ENCODE data around the gene SCYGR1. TPM values are rescaled to one million over a fixed set of nuclear protein-coding genes. Genes with fewer than 3 reads are reported as not detected.

Gene SCYGR1
- total RNA-seq, 1 donor from 2014 or later = not detected

DNA sequence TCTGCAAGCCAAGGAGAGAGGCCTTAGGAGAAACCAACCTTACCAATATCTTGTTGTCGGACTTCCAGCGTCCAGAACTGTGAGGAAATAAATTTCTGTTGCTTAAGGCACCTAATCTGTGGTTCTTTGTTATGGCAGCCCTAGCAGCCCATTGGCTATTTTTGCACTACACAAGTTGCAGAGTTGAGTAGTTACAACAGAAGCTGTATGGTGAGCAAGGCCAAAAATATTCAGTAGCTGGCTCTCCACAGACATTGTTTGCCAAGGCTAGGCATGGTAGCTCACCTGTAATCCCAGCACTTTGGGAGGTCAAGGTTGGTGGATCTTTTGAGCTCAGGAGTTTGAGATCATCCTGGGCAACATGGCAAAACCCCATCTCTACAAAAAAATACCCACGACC is 27.1 kb upstream of the SCYGR1 start:
- peaks cover 42% of the 10 kb centered on the region for H3K4me1 Mint-ChIP-seq (ENCODE audit: low read depth)
- DNase-seq (ENCODE audit: low spot score) = no peak
- peak overlapping the region; percentile 54 for H3K27ac Mint-ChIP-seq (ENCODE audit: unreplicated experiment)
- H3K4me3 Mint-ChIP-seq (ENCODE audit: unreplicated experiment) = no peak overlapping the region
- H3K9me3 Mint-ChIP-seq (ENCODE audit: low read depth) = no peaks in the 10 kb centered on the region
- no peaks in the 10 kb centered on the region for H3K27me3 Mint-ChIP-seq (ENCODE audit: low read depth)
- TF ChIP-seq, protein P1, sequence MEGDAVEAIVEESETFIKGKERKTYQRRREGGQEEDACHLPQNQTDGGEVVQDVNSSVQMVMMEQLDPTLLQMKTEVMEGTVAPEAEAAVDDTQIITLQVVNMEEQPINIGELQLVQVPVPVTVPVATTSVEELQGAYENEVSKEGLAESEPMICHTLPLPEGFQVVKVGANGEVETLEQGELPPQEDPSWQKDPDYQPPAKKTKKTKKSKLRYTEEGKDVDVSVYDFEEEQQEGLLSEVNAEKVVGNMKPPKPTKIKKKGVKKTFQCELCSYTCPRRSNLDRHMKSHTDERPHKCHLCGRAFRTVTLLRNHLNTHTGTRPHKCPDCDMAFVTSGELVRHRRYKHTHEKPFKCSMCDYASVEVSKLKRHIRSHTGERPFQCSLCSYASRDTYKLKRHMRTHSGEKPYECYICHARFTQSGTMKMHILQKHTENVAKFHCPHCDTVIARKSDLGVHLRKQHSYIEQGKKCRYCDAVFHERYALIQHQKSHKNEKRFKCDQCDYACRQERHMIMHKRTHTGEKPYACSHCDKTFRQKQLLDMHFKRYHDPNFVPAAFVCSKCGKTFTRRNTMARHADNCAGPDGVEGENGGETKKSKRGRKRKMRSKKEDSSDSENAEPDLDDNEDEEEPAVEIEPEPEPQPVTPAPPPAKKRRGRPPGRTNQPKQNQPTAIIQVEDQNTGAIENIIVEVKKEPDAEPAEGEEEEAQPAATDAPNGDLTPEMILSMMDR (IDR thresholded peaks at IDR 0.05) = no peak
- H3K36me3 Mint-ChIP-seq (ENCODE audit: low read depth) = no peaks in the 10 kb centered on the region

DNA sequence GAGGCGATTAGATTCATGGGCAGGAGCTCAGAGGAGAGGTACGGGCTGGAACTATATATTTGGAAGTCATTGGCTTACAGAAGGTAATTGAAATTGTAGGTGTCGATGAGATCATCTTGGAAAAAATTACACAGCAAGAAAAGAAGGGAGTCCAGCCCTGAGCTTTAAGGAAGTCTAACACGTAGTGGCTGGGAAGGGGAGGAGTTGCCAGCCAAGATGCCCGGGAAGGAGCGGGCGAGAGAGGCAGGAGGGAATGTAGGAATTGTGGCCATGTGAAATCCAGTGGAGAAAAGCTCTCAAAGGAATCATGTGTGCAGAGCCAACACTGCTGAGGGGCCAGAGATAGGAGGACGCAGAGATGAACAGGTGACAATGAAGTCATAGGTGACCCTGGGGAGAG is 25.6 kb upstream of the SCYGR1 start:
- peak overlapping the region; percentile 3 for H3K27ac Mint-ChIP-seq (ENCODE audit: unreplicated experiment)
- DNase-seq (ENCODE audit: low spot score) = no peak
- no peaks in the 10 kb centered on the region for H3K36me3 Mint-ChIP-seq (ENCODE audit: low read depth)
- H3K4me3 Mint-ChIP-seq (ENCODE audit: unreplicated experiment) = no peak overlapping the region
- no peaks in the 10 kb centered on the region for H3K9me3 Mint-ChIP-seq (ENCODE audit: low read depth)
- H3K4me1 Mint-ChIP-seq (ENCODE audit: low read depth) = peaks cover 42% of the 10 kb centered on the region
- TF ChIP-seq, protein P1 (IDR thresholded peaks at IDR 0.05) = no peak
- H3K27me3 Mint-ChIP-seq (ENCODE audit: low read depth) = no peaks in the 10 kb centered on the region

DNA sequence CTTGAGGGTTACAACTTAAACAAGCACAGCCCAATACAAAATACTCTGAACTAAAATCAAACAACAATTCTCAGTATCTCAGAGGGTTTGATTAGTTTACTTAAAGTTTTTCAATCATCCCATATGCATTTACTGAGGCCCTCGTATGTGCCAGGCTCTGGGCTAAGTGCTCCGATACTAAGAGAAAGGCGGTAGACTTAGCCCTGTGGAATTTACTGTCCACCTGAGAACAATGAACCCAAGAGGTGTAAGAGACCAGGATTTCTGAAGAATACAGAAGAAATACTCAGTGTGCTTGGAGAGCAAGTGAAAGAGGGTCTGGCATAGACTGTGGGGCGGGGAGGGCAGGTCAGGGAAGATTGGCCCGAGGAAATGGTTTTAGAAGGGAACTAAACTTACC is 25.1 kb upstream of the SCYGR1 start:
- no peaks in the 10 kb centered on the region for H3K9me3 Mint-ChIP-seq (ENCODE audit: low read depth)
- H3K36me3 Mint-ChIP-seq (ENCODE audit: low read depth) = no peaks in the 10 kb centered on the region
- TF ChIP-seq, protein P1 (IDR thresholded peaks at IDR 0.05) = no peak
- H3K4me3 Mint-ChIP-seq (ENCODE audit: unreplicated experiment) = no peak overlapping the region
- peaks cover 42% of the 10 kb centered on the region for H3K4me1 Mint-ChIP-seq (ENCODE audit: low read depth)
- H3K27me3 Mint-ChIP-seq (ENCODE audit: low read depth) = no peaks in the 10 kb centered on the region
- no peak for DNase-seq (ENCODE audit: low spot score)
- H3K27ac Mint-ChIP-seq (ENCODE audit: unreplicated experiment) = no peak overlapping the region

DNA sequence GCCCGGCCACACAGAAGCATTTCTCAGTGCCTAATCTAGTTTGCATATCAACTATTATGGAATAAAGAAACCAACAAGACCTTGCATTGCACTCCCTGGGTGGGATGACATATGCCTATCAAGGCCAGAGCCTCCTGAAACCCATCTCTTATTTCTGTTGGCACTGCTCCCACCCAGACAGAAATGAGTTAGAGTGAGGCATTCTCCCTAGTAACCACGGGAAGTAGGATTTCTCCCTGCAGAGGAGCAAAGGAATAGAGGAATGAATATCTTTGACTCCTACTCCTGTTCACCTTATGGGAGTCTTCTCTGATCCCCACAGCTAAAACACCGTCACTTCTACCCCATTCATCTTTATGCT is 24.2 kb upstream of the SCYGR1 start:
- peaks cover 45% of the 10 kb centered on the region for H3K4me1 Mint-ChIP-seq (ENCODE audit: low read depth)
- no peak for DNase-seq (ENCODE audit: low spot score)
- no peaks in the 10 kb centered on the region for H3K27me3 Mint-ChIP-seq (ENCODE audit: low read depth)
- H3K9me3 Mint-ChIP-seq (ENCODE audit: low read depth) = no peaks in the 10 kb centered on the region
- TF ChIP-seq, protein P1 (IDR thresholded peaks at IDR 0.05) = no peak
- H3K27ac Mint-ChIP-seq (ENCODE audit: unreplicated experiment) = peak overlapping the region; percentile 50
- H3K36me3 Mint-ChIP-seq (ENCODE audit: low read depth) = no peaks in the 10 kb centered on the region
- no peak overlapping the region for H3K4me3 Mint-ChIP-seq (ENCODE audit: unreplicated experiment)

DNA sequence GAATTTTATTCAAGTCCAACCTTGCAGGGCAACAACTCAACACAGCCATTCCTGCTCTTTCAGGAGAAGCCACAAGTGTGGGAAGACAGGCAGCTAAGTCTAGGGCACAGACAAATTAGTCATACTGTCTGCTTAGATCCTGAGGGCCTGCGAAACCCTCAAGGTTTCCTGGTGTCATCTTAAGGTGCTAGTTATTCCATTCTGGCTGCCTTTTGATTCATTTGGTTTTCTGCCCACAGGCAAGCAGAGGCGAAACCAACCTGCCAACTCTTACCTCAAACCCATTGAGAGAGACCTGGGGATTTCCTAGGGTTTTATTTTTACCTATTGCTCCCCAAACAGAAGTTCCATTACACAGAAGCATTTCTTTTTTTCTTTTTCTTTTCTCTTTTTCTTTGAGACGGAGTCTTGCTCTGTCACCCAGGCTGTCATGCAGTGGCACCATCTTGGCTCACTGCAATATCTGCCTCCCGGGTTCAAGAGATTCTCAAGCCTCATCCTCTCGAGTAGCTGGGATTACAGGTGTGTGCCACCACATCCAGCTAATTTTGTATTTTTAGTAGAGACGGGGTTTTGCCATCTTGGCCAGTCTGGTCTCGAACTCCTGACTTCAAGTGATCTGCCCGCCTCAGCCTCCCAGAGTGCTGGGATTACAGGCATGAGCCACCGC is 23.7 kb upstream of the SCYGR1 start:
- Mint-ChIP-seq H3K4me3 (ENCODE audit: unreplicated experiment) (no peak overlapping the region), H3K27me3 (ENCODE audit: low read depth) (no peaks in the 10 kb centered on the region), H3K36me3 (ENCODE audit: low read depth) (no peaks in the 10 kb centered on the region), H3K9me3 (ENCODE audit: low read depth) (no peaks in the 10 kb centered on the region), H3K4me1 (ENCODE audit: low read depth) (peaks cover 45% of the 10 kb centered on the region), H3K27ac (ENCODE audit: unreplicated experiment) (peak overlapping the region; percentile 55)
- no peak for DNase-seq (ENCODE audit: low spot score)
- TF ChIP-seq, protein P1 (IDR thresholded peaks at IDR 0.05) = no peak
